A673 (cell line): Measurements from ENCODE around the gene KNCN. TPM values are rescaled to one million over a fixed set of nuclear protein-coding genes. Genes with fewer than 3 reads are reported as not detected.

Experiments used
- BruUV-seq: library from RNA; stranded (reverse); fragments of 400-500 nt; replicated peaks from 2 replicates; lab custom pipeline; 2021; lab: Mats Ljungman, UMichigan
- CTCF ChIA-PET: fragments of 300-600 bp; sonication (Branson Sonifier 250); formaldehyde crosslinking; loops from one replicate; lab custom pipeline; 2022; ENCODE audit warnings: antibody characterized with exemption; lab: Charles Lee
- POLR2A ChIA-PET: fragments of 300-600 bp; sonication (Branson Sonifier 250); formaldehyde crosslinking; loops from one replicate; lab custom pipeline; 2022; ENCODE audit warnings: antibody characterized with exemption; ENCODE audit not compliant: low non-redundant PET; lab: Charles Lee
- DNase-seq: peaks from one replicate; pipeline ENCODE4 v3.0.0-alpha.2; 2015; ENCODE audit warnings: low spot score
- H3K27ac ChIP-seq: fragments of 200-600 bp; sonication (generic); 2 replicates; pipeline ENCODE4 v1.5.1; 2016; ENCODE audit warnings: mixed run types, low read depth, mild to moderate bottlenecking, mixed read lengths, antibody characterized with exemption, low read length; ENCODE audit not compliant: poor library complexity, severe bottlenecking
- H3K27me3 ChIP-seq: fragments of 200-600 bp; sonication (generic); replicated peaks from 2 replicates; pipeline ENCODE4 v1.6.1; 2017; ENCODE audit warnings: mixed run types, low read depth, mild to moderate bottlenecking, mixed read lengths, antibody characterized with exemption, low read length; ENCODE audit not compliant: insufficient read depth, poor library complexity
- H3K36me3 ChIP-seq: fragments of 200-600 bp; sonication (generic); 2 replicates; pipeline ENCODE4 v1.6.1; 2016; ENCODE audit warnings: mixed run types, mild to moderate bottlenecking, mixed read lengths, antibody characterized with exemption, low read length; ENCODE audit not compliant: insufficient read depth, poor library complexity, severe bottlenecking
- H3K4me1 ChIP-seq: fragments of 200-600 bp; sonication (generic); 2 replicates; pipeline ENCODE4 v1.6.1; 2017; ENCODE audit warnings: mixed run types, mild to moderate bottlenecking, mixed read lengths, antibody characterized with exemption, low read length; ENCODE audit not compliant: insufficient read depth, poor library complexity, severe bottlenecking
- H3K4me3 ChIP-seq: fragments of 200-600 bp; sonication (generic); 2 replicates; pipeline ENCODE4 v1.5.1; 2016; ENCODE audit warnings: low read depth, mixed run types, mild to moderate bottlenecking, mixed read lengths, low read length; ENCODE audit not compliant: poor library complexity, severe bottlenecking
- H3K9me3 ChIP-seq: fragments of 200-600 bp; sonication (generic); 2 replicates; pipeline ENCODE4 v1.6.1; 2016; ENCODE audit warnings: mixed run types, low read depth, mild to moderate bottlenecking, mixed read lengths, antibody characterized with exemption, low read length; ENCODE audit not compliant: poor library complexity, severe bottlenecking
- CTCF ChIP-seq: fragments of 300-800, 200-600 bp; sonication (generic); conservative IDR thresholded peaks from 2 replicates; pipeline ENCODE4 v1.5.1; 2017; ENCODE audit warnings: low read depth, mild to moderate bottlenecking, antibody characterized with exemption, low read length, moderate library complexity, mixed read lengths
- EZH2 ChIP-seq: fragments of 200-600 bp; sonication (generic); IDR thresholded peaks from 2 replicates; pipeline ENCODE4 v1.6.1; 2017; ENCODE audit warnings: borderline replicate concordance, low read depth, mild to moderate bottlenecking, mixed read lengths, antibody characterized with exemption, low read length; ENCODE audit not compliant: poor library complexity, severe bottlenecking
- intact Hi-C: fragments of 100-400 bp; cut with micrococcal nuclease; formaldehyde crosslinking; loops from one replicate; pipeline ENCODE4 v1.10.0; 2022; ENCODE audit not compliant: unreplicated experiment
- total RNA-seq: library from RNA; stranded (reverse); gene quantifications from 2 replicates; pipeline ENCODE4 v1.2.3, GENCODE V29; 2021

The KNCN gene
- total RNA-seq, 1 experiment from 2014 or later = not detected

- H3K4me1 ChIP-seq = no peaks in the 10 kb centered on the region
- ChIA-PET POLR2A (no interaction called here), CTCF (no interaction called here)
- H3K36me3 ChIP-seq = no peaks in the 10 kb centered on the region
- TF ChIP-seq EZH2 (no peak), CTCF (no peak)
- no peak overlapping the region for H3K4me3 ChIP-seq
- no peaks in the 10 kb centered on the region for H3K9me3 ChIP-seq
- H3K27me3 ChIP-seq = peaks cover 57% of the 10 kb centered on the region
- DNase-seq = no peak
- no TSS peak for BruUV-seq
- intact Hi-C loops = no loop called here
- no peak overlapping the region for H3K27ac ChIP-seq
These were observed 11.5 kb downstream of the KNCN start for GRCh38 chr1:46539972-46540371.

- intact Hi-C loops = no loop called here
- no TSS peak for BruUV-seq
- TF ChIP-seq CTCF = no peak
- no peak for TF ChIP-seq EZH2
These were observed 13.3 kb downstream of the KNCN start for GRCh38 chr1:46538147-46538546.

GRCh38 chr1:46537651-46538050, 13.8 kb downstream of the KNCN start:
- no peak for DNase-seq
- TF ChIP-seq EZH2 (no peak), CTCF (no peak)
- intact Hi-C loops = no loop called here
- Histone ChIP-seq H3K36me3 (no peaks in the 10 kb centered on the region), H3K4me1 (no peaks in the 10 kb centered on the region), H3K27ac (no peak overlapping the region), H3K4me3 (no peak overlapping the region), H3K27me3 (peaks cover 53% of the 10 kb centered on the region), H3K9me3 (no peaks in the 10 kb centered on the region)
- no TSS peak for BruUV-seq
- ChIA-PET POLR2A (no interaction called here), CTCF (interaction anchor here (1.5 kb wide), 1 partner anchor 95 kb away, joined by 3 read pairs; no protein-coding TSS in a partner anchor)

More at GRCh38 chr1:46538147-46538546, 13.3 kb downstream of the KNCN start:
- Histone ChIP-seq H3K9me3 (no peaks in the 10 kb centered on the region), H3K4me3 (no peak overlapping the region), H3K4me1 (no peaks in the 10 kb centered on the region), H3K36me3 (no peaks in the 10 kb centered on the region), H3K27ac (no peak overlapping the region), H3K27me3 (peaks cover 56% of the 10 kb centered on the region)
- ChIA-PET POLR2A (no interaction called here), CTCF (interaction anchor here (0.6 to 1.5 kb wide), 2 partner anchors 96 to 132 kb away, joined by 3 to 11 read pairs; no protein-coding TSS in a partner anchor)
- DNase-seq = no peak
